GM21423 (cell line): Measurements from ENCODE around the gene CXCL12.

ENCODE experiments used
- ATAC-seq: cut with Tn5 transposase; IDR thresholded peaks from one replicate; pipeline ENCODE4 v1.9.1; 2021; ENCODE audit warnings: mild to moderate bottlenecking, moderate library complexity; ENCODE audit not compliant: unreplicated experiment

CXCL12 gene

DNA sequence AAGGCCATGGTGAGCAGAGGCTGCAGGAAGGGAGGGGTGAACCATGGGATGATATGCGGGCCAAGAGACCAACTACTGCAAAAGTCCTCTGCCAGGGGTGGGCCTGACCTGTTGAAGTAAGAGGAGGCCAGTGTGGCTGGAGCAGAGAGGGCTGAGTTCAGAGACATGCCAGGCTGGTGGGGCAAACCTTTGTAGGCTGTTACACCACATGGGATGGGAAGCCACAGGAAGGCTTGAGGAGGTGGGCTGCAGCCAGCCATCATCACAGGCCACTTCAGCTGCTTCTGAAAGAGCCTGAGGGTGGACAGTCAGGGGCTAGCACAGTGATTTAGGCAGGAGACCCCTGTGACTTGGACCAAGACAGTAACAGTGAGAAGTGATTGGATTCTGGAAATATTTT lies 20.3 kb downstream of the CXCL12 start:
- no peak for ATAC-seq

DNA sequence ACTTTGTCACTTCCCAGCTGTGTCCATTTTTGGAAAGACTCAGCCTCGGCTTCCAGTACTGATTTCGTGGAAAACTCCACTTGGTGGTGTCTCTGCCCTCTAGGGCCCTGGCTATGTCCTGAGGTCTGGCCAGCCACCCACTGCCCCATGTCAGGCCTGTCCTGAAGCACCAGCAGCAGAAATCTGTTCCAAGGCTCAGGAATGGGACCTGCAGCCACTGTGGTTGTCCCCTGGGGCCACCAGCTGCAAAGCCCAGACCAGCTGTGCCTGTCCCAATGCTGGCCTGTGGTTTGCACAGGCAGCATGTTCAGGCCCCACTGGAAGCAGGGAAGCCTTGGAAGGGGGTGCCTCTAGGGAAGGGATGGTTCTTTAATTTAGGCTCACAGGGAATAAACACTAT lies 21.2 kb downstream of the CXCL12 start:
- ATAC-seq, result no peak

DNA sequence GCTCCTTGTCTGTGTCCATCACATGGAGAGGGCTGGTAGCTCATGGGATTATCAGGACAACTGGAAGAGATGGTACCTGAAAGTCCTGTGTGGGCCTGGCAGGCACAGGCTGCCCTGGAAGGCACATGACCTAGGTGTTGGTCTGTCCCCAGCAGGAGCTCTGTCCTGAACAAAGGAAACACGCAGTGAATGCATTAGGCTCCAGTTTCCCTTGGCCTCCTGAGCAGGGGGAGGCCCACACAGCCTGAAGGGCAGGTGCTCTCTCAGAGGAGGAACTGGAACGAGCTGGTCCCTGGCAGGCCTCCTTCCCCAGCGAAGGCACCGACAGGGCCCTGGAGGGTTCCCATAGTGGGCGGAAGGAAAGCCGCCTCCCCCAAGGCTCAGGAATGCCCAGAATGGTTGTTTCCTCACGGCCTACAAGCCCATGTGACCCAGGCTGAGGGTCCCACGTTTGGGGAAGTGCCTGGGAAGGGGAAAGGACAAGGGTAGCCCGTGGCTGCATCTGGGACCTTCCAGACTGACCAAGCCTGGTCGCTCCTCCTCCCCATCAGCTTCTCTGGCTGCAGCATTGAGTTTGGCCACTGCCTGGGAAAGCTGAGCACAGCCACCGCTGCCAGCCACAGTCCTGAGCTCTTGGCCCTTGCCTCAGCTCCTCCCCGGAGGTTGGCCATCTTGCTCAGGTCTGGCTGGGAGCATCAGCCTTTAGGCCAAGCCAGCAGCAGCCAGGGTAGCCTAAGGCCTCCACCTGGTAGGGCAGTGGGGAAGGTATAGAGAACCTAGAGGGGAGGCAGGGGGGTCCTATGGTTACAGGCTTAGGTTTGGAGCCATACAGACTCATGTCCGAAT lies 21.8 kb downstream of the CXCL12 start:
- no peak for ATAC-seq

DNA sequence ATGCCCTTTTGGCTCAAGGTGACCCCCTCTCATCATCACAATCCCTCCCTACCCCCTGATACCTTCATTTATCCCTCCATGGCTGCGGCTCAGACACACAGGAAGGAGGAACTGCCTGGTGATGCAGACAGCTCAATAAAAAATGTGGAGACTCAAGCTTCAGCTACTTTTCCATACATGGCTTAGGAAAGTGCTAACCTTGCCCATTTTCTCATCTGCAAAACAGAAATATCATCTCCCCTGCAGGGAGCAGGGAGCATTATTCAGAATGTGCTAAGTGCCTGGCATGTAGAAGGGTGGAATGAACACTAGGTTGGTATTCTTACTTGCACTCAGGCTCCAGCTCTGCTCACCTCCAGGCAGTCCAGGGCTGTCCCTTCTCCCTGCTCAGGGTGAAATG lies 23.8 kb downstream of the CXCL12 start:
- no peak for ATAC-seq

DNA sequence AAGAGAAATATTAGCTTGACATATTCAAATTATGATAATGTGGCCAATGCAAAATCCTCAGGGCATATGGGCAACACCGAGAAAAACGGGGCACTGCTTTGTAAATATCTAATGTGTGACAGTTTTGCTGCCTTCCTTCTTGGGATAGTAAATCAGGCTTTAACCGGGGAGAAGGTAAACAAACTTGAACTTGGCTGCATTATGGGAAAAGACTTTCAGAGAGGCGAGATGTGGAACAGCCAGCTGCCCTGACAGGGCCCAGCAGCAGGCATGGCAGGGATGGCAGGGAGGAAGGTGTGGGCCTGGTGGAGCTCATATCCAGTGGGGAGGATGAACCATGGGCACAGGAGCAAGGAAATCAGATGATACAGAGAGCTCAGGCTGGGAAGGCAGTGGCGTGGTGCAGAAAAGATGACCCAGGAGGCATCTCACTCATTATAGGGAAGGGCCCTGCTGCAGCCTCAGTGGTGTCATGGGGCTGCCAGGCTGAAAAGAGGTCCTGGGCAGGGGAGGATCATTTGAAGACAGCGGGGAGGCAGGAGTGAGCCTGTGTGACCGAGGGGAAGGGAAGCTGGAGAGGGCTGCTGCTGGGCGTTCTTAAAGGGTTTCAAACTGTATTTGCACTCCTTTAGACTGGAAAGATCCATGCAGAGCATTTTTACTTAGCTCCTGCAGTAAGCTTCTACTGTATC lies 26.7 kb downstream of the CXCL12 start:
- no peak for ATAC-seq

DNA sequence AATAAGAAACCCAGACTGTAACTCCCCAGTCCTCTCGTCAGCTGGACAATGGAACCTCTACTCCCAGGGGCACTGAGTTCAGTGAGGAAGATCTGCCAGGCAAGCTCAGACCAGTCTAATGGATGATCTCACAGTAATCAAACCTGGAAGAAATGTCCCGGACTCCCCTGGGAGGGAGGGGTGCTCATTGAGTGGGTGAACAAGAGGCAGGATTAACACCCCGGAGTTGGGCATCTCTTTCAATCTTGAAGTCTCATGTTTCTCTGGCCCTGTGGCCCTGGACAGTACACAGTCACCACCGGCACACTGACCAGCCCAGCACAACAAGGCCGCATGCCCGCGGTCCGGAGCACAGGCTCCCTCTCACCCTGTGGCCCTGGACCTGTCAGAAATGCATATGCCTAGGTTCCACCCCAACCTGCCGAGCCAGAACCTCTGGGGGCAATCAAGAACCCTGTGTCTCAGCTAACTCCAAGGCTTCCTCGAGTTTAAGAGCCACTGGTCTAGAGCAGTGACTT lies 27.8 kb downstream of the CXCL12 start:
- ATAC-seq, result no peak

DNA sequence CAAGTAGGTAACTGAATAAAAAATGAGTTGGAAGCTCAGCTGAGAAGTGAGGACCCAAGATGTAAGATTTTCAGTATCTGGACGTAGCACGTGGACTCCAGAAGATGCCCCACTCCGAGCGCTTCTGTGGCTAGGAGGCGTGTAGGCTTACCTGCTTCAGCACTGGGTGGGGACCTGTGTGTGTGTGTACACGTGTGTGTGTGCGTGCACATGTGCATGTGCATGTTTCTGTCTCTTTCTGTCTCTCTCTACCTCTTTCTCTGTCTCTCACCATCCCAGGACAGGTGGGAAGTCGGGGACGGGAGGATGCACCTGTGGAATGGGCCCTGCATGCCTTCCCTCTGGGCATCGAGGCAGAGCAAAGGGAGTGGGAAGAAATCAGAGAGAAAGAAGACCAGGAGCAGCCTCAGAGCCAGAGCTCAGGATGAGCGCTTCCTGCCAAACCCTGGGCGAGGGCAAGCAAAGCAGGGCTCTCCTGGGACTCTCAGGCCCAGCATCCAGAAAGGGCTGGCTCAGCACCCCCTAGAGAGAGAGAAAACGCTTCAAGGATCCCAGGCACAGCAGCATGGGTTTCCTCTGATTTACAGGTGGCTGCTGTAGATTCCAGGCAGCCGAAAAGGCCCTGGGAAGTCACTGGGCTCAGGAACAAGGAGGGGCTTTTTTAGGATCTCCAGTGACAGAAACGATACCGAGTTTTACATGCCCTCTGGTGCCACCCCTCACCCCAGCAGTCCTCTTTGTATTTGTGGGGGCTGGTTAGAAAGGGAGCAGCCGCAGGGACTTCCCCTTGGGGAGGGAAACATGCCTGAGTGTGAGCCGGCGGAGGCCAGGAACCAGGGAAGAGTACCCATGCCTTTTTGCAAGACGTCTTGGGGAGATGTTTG lies 28.5 kb downstream of the CXCL12 start:
- no peak for ATAC-seq

DNA sequence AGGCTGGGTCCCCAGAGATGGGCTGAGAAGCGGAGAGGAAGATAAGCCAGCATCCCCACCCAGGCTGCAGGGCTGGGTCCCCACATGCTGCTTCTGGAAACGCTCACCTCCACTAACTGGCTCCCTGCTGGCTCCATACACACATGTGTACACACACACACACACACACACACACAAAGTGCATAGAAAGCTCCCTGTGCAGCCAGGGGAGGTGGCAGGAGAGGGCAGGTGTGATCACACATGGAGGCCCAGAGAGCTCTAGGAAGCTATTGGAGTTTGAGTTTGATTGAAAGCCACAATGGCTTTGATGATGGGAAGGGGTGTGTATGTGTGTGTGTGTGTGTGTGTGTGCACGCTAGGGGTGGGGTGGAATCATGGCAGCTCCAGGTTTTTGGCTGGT lies 29.3 kb downstream of the CXCL12 start:
- ATAC-seq, result no peak

DNA sequence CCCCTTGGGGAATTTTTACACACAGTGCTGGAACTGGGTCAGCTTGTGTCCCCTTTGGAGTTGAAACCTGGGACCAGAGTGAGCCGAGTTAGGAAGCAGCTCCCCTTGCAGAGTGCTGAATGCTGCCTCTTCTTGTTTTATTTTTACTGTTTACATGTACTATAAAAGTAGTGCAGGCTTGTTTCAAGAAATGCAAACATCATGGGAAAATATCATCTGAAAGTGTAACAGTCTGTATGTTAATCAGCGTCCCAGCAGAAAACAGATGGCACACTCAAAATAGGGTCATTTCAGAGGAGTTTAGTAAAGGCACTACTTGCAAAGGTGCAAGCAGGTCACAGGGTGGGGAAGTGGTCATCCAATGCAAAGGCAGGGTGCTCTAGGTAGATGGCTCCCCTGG lies 30.1 kb downstream of the CXCL12 start:
- no peak for ATAC-seq

DNA sequence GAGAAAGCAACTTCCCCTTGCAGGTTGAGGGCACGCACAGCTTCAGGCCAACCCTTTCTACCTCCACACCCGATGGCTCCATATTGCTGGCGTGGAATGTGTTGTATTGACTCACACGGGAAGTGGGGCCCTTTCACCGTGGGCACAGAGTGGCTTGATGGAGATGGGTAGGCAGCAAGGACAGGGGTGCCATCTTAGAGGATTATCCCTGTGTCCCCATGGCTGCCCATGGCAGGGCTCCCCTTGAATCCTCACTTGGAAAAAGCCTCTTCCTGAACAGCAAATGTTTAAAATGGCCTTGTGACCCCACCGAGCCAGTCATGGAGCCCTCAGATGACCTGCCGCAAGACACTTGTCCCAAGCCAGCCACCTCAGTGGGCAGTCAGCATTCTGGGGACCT lies 31.2 kb downstream of the CXCL12 start:
- ATAC-seq, result no peak

DNA sequence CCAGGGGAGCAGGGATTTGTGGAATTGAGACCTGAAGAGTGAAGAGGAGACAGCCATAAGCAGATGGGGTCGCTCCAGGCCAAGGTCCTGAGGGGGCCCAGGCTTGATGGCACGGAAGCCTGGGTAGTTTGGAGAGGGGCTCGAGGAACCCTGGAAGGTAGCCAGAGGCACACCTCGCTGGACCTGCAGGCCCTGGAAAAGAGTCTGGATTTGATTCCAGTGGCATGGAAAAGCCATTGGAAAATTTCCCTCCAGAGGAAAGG lies 31.8 kb downstream of the CXCL12 start:
- no peak for ATAC-seq

DNA sequence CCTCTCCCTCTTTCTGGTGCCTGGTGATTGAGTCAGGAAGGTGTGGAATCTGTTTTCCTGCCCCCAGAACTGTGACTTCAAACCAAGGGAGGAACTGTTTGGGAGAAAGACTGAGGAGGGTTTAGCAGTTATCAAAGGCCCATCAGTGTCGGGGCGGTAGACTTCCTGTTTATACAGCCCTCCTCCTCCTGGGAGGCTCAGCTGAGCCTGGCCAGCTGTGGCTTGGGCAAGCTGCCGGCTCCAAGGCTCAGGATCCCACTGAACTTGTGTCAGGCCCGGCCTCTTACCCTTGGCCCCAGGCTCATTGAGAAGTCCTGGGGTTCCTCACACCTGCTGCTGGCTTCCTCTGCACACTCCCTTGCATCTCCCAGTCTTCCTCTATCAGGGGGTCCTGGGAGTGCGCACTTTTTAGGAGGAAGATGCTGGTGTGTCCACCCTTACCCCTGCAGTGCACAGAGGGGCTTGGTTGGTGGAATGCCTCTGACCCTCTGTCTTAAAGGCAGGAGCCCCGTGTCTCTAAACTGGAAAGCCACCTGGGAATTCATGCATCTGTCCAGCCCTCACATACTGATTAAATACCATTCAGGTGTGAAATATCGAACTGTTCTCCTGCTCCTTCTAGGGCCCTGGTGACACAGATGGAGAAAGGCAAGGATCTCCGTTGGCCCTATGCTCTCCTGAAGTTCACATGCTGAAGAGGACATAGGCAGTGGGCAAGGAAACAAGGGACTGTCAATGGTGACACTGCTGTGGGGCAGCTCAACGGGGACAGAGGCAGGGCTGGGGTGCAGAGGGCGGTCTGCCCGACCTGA lies 32.4 kb downstream of the CXCL12 start:
- ATAC-seq, result no peak

DNA sequence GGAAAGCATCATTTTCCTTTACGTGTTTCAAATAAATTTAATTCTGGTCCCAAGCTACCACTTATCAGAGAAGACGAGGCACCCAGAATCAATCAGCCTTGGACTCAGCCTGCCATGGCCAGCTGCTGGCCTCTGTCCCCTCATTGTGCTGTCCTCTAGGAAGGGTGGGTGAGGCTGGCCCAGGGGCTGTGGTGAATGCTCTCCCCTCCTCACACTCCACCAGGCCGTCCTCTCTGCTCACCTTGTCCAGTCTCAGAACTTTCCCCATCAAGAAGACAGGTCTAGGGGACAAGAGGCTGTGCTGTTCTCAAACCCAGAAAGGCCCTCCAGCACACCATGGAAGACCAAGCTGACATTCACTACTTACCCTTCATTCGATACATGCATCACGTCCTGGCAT lies 36.4 kb downstream of the CXCL12 start:
- no peak for ATAC-seq

DNA sequence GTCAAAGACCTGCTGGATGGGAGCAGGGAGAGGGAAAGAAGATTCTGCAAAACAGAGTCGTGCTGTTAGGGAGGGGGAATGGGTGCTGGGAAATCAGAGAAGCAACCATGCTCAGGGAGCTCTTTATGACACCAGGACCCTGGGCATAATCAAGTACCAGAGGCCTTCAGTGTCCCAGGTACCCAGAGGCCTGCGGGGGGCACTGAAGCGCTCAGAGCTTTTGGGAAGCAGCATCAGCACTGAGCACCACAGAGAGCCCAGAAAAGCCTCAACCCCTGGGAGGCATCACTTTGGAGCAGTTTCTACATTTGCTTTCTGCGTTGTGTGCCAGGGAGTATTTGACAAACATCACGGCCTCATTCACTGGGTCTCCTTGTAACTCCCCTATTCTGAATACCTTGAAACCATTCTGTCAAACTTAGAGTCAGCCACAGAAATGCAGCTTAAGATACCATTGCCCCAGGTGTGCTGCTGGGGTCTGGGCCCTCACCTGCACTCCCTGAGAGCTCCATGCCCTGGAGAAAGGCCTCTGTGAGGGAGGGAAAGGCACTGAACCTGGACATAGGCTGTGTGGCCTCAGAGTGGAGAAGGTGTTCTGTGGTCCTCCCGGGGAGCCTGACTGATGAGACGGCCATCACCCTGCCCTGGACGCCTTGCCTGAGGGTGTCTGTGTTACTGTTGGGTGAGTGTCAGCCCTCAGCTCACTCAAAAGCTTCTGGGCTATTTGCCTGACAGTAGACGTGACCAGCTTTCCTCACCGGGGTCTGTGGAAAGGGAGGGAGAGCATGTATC lies 37.1 kb downstream of the CXCL12 start:
- ATAC-seq, result no peak

DNA sequence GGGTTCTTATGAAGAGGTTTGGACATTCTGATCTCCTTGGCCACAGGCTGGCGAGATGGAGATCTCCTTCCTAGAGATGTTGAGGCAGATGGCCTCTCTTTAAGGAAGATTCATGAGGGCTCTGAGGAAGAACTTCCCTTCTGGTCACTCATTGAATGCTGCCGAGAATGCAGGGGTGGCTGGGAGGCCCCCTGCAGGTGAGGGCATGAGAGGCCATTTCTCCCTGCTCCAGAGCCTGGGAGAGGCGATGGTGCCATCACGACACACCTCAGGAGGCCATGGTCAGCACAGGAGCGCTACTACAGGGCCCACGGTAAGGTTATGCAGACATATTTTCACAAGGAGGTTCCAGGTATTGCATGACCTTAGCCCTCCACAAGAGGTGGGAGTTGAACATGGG lies 40.2 kb downstream of the CXCL12 start:
- no peak for ATAC-seq

DNA sequence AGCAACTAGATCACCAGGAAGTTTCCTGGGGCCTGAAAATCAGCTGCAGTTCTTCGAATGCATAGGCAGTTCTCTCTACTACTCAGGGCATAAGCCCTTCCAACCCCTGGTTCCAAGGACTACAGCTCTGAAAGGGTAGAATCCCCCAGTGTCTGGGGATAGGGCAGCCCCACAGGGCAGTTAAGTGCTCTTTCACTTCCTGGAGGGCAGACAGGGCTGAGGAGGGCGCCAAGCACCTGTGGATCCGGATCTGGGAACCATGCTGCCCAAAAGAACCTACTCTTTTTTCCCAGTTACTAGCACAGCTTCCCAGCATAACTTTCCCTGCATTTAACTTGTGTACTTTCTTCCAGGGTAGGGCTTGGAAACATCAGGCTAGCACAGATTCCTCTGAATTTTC lies 41.1 kb downstream of the CXCL12 start:
- ATAC-seq, result no peak

DNA sequence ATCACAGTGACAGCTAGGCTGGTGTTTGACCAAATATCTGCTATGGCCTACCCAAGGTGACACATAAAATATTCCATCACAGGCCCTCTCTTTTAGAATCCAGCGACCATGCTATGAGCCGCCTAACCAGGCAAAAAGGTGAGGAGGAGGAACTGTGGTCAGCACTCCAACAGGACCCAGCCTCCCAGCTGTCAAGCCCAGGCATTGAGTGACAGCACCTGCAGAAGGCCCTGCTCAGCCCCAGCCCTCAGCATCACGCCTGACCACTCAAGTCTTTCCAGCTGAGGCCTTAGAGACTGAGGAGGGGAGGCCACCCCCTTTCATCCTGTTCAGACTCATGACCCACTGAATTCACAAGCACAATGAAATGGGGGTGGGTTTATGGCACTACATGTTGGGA lies 43.0 kb downstream of the CXCL12 start:
- ATAC-seq, result no peak

DNA sequence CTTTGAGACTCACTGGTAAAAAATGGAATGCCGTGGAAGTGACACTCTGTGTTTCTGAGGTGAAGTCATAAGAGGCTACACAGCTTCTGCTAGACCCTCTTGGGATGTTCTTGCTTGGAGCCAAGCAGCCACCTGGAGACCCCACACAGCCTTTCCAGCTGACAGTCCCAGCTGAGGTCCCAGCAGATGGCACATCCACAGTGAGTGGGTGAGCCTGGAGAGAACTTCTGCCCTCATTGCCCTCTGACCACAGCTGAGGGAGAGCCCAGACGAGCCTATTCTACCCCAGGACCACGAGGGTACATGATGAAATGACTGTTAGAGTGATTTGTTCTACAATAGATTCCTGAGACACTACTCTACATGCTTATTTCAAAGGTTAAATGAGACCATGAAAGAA lies 44.3 kb downstream of the CXCL12 start:
- ATAC-seq, result no peak

DNA sequence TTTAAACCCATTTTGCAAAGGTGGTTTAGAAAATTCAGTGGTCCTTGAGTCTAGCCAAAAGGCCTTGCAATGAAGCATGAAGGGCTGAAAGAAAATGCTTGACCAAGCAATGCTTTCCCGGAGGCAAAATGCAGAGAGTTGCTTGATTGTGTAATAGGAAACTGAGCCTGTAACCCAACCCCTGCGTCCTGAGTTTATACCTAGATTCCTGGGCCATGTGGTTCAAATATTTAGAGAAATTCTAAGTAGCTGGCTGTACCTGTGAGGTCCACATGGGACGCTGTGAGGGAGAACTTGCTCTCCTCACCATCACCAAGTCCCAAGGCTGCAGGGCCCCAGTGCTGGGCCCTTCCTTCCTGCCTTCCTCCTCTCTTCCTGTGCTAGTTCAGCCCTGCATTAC lies 45.7 kb downstream of the CXCL12 start:
- ATAC-seq, result no peak

DNA sequence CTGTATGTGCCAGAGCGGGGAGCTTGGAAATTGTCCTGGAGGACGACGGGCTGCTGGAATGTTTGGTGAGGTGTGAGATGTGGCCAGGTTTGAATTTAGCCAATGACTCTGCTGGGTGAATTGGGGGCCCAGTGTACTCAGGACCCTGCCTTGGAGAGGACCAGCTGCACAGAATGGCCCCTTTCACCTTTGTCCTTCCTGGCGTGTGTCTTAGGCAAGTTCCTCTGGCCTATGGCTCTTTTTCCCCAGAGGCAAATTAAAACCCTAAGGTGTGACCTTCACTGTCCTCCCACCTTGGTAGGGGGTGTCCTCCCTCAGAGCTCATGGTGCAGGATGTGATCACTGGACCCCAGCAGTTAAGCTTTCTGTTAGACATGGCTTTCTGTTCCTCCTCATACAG lies 47.8 kb downstream of the CXCL12 start:
- ATAC-seq, result no peak
